Stimulated activated CD8-positive, alpha-beta memory T cell treated with anti-CD3 and anti-CD28 coated beads, Interleukin-4, amount 100 ng/mL, for 4 hours (primary cell): ENCODE data around the gene MAP1S.

Source experiments
- DNase-seq, 2 donors: peaks; one replicate each; pipeline ENCODE4 v3.0.0-alpha.2; 2020; ENCODE audit warnings: low read depth in 2 of 2, low spot score in 1 of 2

Gene MAP1S

GRCh38 chr19:17687857-17688784 is 31.2 kb upstream of the MAP1S start, which contains the start of gene UNC13A:
Gene UNC13A (minus strand): TSS chr19:17688354. CDS start chr19:17688199, 155 bp downstream.
- DNase-seq = no peak

- no peak for DNase-seq
These were observed 30.3 kb upstream of the MAP1S start for GRCh38 chr19:17688853-17689595.

- DNase-seq = no peak
These were observed 26.7 kb upstream of the MAP1S start for GRCh38 chr19:17692566-17692965.

GRCh38 chr19:17695198-17695597 is 24.1 kb upstream of the MAP1S start:
- no peak for DNase-seq

- DNase-seq = peak; percentile 23 to 65
These were observed 15.3 kb upstream of the MAP1S start for GRCh38 chr19:17703824-17704463.

- no peak for DNase-seq
These were observed 12.5 kb upstream of the MAP1S start for GRCh38 chr19:17706750-17707181.

- no peak for DNase-seq
These were observed 7.4 kb upstream of the MAP1S start for GRCh38 chr19:17711851-17712250.

- DNase-seq = no peak
These were observed 2.9 kb upstream of the MAP1S start for GRCh38 chr19:17716309-17716929.

- no peak for DNase-seq
These were observed 732 bp upstream of the MAP1S start for GRCh38 chr19:17718550-17718946.

- DNase-seq = peak; percentile 30 to 34
These were observed 585 bp downstream of the MAP1S start for GRCh38 chr19:17719730-17720400.

- no peak for DNase-seq
These were observed 1.2 kb downstream of the MAP1S start for GRCh38 chr19:17720440-17720839.

- DNase-seq = no peak
These were observed 1.9 kb downstream of the MAP1S start for GRCh38 chr19:17721111-17721628.

GRCh38 chr19:17721821-17722220 is 2.5 kb downstream of the MAP1S start:
- DNase-seq = no peak

- no peak for DNase-seq
These were observed 3.5 kb downstream of the MAP1S start for GRCh38 chr19:17722655-17723240.

GRCh38 chr19:17724655-17725054 is 5.4 kb downstream of the MAP1S start:
- DNase-seq = no peak

GRCh38 chr19:17725422-17726078 is 6.3 kb downstream of the MAP1S start:
- no peak for DNase-seq

GRCh38 chr19:17726136-17726741 is 7.0 kb downstream of the MAP1S start:
- DNase-seq = no peak

GRCh38 chr19:17726964-17727773 is 7.9 kb downstream of the MAP1S start:
- no peak for DNase-seq
